Pancreas (tissue), 10 donors: Measurements from ENCODE around the gene CFAP74. TPM values are rescaled to one million over a fixed set of nuclear protein-coding genes. Genes with fewer than 3 reads are reported as not detected.

Experiments
- ATAC-seq, 4 donors: fragments of 200-7000 bp; cut with Tn5 transposase; one replicate each; pipeline versions ENCODE4 v1.8.0 to v1.9.1; 2020; ENCODE audit warnings: mild to moderate bottlenecking in 4 of 4, moderate library complexity in 4 of 4
- DNase-seq, 6 donors: peaks; one replicate each; pipeline ENCODE4 v3.0.0-alpha.2; 2020
- FAIRE-seq: peaks from 2 replicates; lab custom pipeline; 2012; peaks lifted over from hg19 to GRCh38; lab: Jason Lieb, UNC
- H3K27ac ChIP-seq, 4 donors: fragments of 200-600 bp; sonication (generic); 1 replicate in 3 of 4; 2 replicates in 1 of 4; pipeline versions ENCODE4 v1.5.0 to v1.8.0; 2020
- H3K27me3 ChIP-seq, 4 donors: fragments of 200-600 bp; one replicate each; pipeline ENCODE4 v1.8.0; 2021
- H3K36me3 ChIP-seq, 3 donors: fragments of 200-600 bp; sonication (generic) in 1 of 3; one replicate each; pipeline versions ENCODE4 v1.5.0 to v1.8.0; 2020 to 2021
- H3K4me1 ChIP-seq, 3 donors: fragments of 200-600 bp; one replicate each; pipeline ENCODE4 v1.8.0; 2021
- H3K4me3 ChIP-seq, 4 donors: fragments of 200-600 bp; sonication (generic) in 2 of 4; one replicate each; pipeline versions ENCODE4 v1.5.0 to v1.8.0; 2020 to 2021
- H3K9me3 ChIP-seq, 4 donors: fragments of 200-600 bp; one replicate each; pipeline ENCODE4 v1.8.0; 2021
- CTCF ChIP-seq, 4 donors: fragments of 200-600 bp; sonication (generic) in 3 of 4; IDR thresholded peaks; one replicate each; pipeline versions ENCODE4 v1.5.0 to v1.8.0; 2021; ENCODE audit warnings: antibody characterized with exemption in 4 of 4
- WGBS, 2 donors: extraction: QIAGEN DNeasy Blood & Tissue Kit; methylation state at CpG; one replicate each; pipeline ENCODE4 v1.1.7; 2013; 5-methylcytosine and 5-hydroxymethylcytosine counted together
- intact Hi-C, 3 donors: fragments of 100-400 bp; cut with DNase I; formaldehyde crosslinking; loops; one replicate each; pipeline versions ENCODE4 v1.11.1 to v1.14.2; 2022
- polyA plus RNA-seq, 2 donors: library from polyadenylated mRNA; stranded (reverse); fragments of 200-250 nt; gene quantifications; one replicate each; pipeline ENCODE4 v1.2.3, GENCODE V29; 2013
- total RNA-seq, 6 donors: library from RNA; stranded (reverse); fragmentation: NEBNext Ultra II Directional in 4 of 6; extraction: Animal tissue kit (Norgen Biotek cat#: 25700) in 4 of 6; gene quantifications; one replicate each; pipeline versions ENCODE4 v1.2.1 to v1.2.4, GENCODE V29; 2021 to 2023
- donor health status: healthy with polysubstance abuse.
- donor health status: DM: no; HTN: no; CAD: no; lungs with moderate emphysema.
- donor health status: DM: no; HTN: no; CAD: no.
- donor health status: control.
- donor health status: control.
- donor health status: Bipolar disorder and iron deficiency.
- donor health status: DM: yes; HTN: yes; CAD: no.
- donor health status: DM: no; HTN: no; CAD: no.
- donor health status: DM: no; HTN: no; CAD: no.
- donor health status: DM: yes; HTN: yes; CAD: no.

The CFAP74 gene
- total and polyA plus RNA-seq, 8 donors: 0.08 to 0.16 TPM; not detected in 6

GRCh38 chr1:1941211-1941841 lies 62.3 kb downstream of the CFAP74 start:
- no peaks in the 10 kb centered on the region for H3K9me3 ChIP-seq
- no peak overlapping the region for H3K27ac ChIP-seq
- no peak overlapping the region for H3K4me3 ChIP-seq
- H3K27me3 ChIP-seq: no peaks in the 10 kb centered on the region
- H3K4me1 ChIP-seq: peaks cover 0 to 3% (median 0%) of the 10 kb centered on the region in 3 donors
- ATAC-seq (no peak), FAIRE-seq (no peak), DNase-seq (peak in 1 of 6 donors; percentile 45)
- TF ChIP-seq CTCF (IDR thresholded peaks at IDR 0.05): no peak
- 62 to 72% methylated on average over 19 of the region's 19 CpGs for WGBS, 2 donors
- intact Hi-C loops: loop anchor here in 2 of 3 donors (5.0 kb wide), 2 partner anchors 101 to 106 kb away; no protein-coding TSS in a partner anchor
- no peaks in the 10 kb centered on the region for H3K36me3 ChIP-seq

- WGBS, 2 donors: 73 to 85% methylated on average over 12 of the region's 12 CpGs
- H3K36me3 ChIP-seq: no peaks in the 10 kb centered on the region
- intact Hi-C loops: loop anchor here in 2 of 3 donors (5.0 kb wide), 2 partner anchors 102 to 107 kb away; no protein-coding TSS in a partner anchor
- no peaks in the 10 kb centered on the region for H3K27me3 ChIP-seq
- no peaks in the 10 kb centered on the region for H3K9me3 ChIP-seq
- no peak for TF ChIP-seq CTCF (IDR thresholded peaks at IDR 0.05)
- H3K4me3 ChIP-seq: no peak overlapping the region
- peaks cover 0 to 3% (median 0%) of the 10 kb centered on the region in 3 donors for H3K4me1 ChIP-seq
- no peak for FAIRE-seq
- no peak overlapping the region for H3K27ac ChIP-seq
- no peak for ATAC-seq
- DNase-seq: no peak
Observed at GRCh38 chr1:1940123-1940425, 63.5 kb downstream of the CFAP74 start.

DNA sequence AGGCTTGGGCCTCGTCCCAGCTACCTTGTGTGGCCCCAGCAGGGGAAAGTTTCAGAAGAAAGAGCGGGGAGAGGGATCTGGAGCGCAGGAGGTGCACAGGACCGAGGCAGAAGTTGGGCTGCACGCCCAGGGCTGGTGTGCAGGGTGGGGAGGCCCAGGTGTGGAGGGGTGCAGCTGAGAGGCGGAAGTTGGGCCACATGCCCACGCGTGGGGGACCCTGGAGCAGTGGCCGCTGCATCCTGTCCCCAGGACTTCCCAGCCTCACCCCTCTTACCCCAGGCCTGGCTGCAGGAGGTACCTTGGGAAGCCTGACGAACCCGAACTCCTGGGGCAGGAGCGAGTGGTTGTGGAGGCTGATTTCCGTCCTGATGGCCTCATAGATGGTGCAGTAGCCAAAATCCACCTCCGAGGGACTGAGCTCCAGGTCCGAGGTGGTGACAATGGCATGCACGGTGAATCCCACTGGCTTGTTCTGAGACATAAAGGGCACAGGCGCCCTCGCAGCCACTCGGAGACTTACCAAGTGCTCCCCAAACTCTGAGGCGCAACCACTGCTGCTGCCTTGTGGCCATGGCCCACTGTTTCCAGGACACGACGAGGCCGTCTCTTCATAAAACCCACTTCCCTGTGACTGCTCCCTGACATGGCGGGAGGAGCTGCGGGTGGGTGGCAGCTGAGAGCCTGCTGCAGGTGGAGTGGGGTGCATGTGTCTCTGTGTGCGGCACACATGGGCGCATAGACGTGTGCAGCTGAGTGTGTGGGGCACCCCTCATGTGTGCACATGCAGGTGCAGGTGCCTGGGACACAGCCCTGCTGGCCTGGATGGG lies 64.1 kb downstream of the CFAP74 start:
- no peaks in the 10 kb centered on the region for H3K36me3 ChIP-seq
- H3K4me3 ChIP-seq: no peak overlapping the region
- WGBS, 2 donors: 80 to 89% methylated on average over 24 to 28 of the region's 28 CpGs
- H3K4me1 ChIP-seq: peaks cover 0 to 3% (median 0%) of the 10 kb centered on the region in 3 donors
- H3K27ac ChIP-seq: no peak overlapping the region
- no peaks in the 10 kb centered on the region for H3K27me3 ChIP-seq
- H3K9me3 ChIP-seq: no peaks in the 10 kb centered on the region
- FAIRE-seq (no peak), DNase-seq (peak in 1 of 6 donors; percentile 53), ATAC-seq (no peak)
- intact Hi-C loops: loop anchor here in 2 of 3 donors (5.0 kb wide), 2 partner anchors 103 to 108 kb away; no protein-coding TSS in a partner anchor
- no peak for TF ChIP-seq CTCF (IDR thresholded peaks at IDR 0.05)

GRCh38 chr1:1938613-1939295 lies 64.8 kb downstream of the CFAP74 start:
- intact Hi-C loops: no loop called here
- ATAC-seq (no peak), FAIRE-seq (no peak), DNase-seq (peak in 1 of 6 donors; percentile 34)
- Histone ChIP-seq H3K27me3 (no peaks in the 10 kb centered on the region), H3K4me3 (no peak overlapping the region), H3K36me3 (no peaks in the 10 kb centered on the region), H3K9me3 (no peaks in the 10 kb centered on the region), H3K27ac (no peak overlapping the region), H3K4me1 (no peaks in the 10 kb centered on the region)
- WGBS, 2 donors: 70 to 77% methylated on average over 24 of the region's 24 CpGs
- TF ChIP-seq CTCF (IDR thresholded peaks at IDR 0.05): no peak
